Lower leg skin (tissue), 3 donors: ENCODE measurements around the gene KDM8.

ENCODE experiments used
- CTCF ChIP-seq, 3 donors: fragments of 450-650 bp; IDR thresholded peaks; one replicate each; pipeline ENCODE4 v1.5.1; 2016; ENCODE audit warnings: antibody characterized with exemption in 3 of 3, mild to moderate bottlenecking in 3 of 3, moderate library complexity in 2 of 3
- POLR2A ChIP-seq, 2 donors: fragments of 450-650 bp; IDR thresholded peaks; one replicate each; pipeline ENCODE4 v1.6.1; 2016 to 2017; ENCODE audit warnings: antibody characterized with exemption in 2 of 2, mild to moderate bottlenecking in 1 of 2, moderate library complexity in 1 of 2

- no peak for TF ChIP-seq POLR2A (IDR thresholded peaks at IDR 0.05)
- TF ChIP-seq CTCF (IDR thresholded peaks at IDR 0.05), result no peak
These were observed 66.2 kb downstream of the KDM8 start for GRCh38 chr16:27269300-27270150.
